Measurements from ENCODE around the gene LGALS1. TPM values are rescaled to one million over a fixed set of nuclear protein-coding genes. Genes with fewer than 3 reads are reported as not detected.

LGALS1 gene
- total and polyA plus RNA-seq, 9 of the 15 experiments (the other 6 are each of a cell fraction or from before 2014, with no cell fraction given) = 160 to 800 (median 330) TPM

GRCh38 chr22:37674951-37675929, at the start of gene LGALS1 (continued):
- TF ChIP-seq, protein P1, sequence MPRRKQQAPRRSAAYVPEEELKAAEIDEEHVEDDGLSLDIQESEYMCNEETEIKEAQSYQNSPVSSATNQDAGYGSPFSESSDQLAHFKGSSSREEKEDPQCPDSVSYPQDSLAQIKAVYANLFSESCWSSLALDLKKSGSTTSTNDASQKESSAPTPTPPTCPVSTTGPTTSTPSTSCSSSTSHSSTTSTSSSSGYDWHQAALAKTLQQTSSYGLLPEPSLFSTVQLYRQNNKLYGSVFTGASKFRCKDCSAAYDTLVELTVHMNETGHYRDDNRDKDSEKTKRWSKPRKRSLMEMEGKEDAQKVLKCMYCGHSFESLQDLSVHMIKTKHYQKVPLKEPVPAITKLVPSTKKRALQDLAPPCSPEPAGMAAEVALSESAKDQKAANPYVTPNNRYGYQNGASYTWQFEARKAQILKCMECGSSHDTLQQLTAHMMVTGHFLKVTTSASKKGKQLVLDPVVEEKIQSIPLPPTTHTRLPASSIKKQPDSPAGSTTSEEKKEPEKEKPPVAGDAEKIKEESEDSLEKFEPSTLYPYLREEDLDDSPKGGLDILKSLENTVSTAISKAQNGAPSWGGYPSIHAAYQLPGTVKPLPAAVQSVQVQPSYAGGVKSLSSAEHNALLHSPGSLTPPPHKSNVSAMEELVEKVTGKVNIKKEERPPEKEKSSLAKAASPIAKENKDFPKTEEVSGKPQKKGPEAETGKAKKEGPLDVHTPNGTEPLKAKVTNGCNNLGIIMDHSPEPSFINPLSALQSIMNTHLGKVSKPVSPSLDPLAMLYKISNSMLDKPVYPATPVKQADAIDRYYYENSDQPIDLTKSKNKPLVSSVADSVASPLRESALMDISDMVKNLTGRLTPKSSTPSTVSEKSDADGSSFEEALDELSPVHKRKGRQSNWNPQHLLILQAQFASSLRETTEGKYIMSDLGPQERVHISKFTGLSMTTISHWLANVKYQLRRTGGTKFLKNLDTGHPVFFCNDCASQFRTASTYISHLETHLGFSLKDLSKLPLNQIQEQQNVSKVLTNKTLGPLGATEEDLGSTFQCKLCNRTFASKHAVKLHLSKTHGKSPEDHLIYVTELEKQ (CRISPR knock-in tag; IDR thresholded peaks at IDR 0.05) = no peak
- TF ChIP-seq ZNF197 (CRISPR knock-in tag; IDR thresholded peaks at IDR 0.05; ENCODE audit: low read depth) = no peak
- TF ChIP-seq HOXB6 (CRISPR knock-in tag; IDR thresholded peaks at IDR 0.05; ENCODE audit: borderline replicate concordance) = no peak
- TF ChIP-seq, protein P2, sequence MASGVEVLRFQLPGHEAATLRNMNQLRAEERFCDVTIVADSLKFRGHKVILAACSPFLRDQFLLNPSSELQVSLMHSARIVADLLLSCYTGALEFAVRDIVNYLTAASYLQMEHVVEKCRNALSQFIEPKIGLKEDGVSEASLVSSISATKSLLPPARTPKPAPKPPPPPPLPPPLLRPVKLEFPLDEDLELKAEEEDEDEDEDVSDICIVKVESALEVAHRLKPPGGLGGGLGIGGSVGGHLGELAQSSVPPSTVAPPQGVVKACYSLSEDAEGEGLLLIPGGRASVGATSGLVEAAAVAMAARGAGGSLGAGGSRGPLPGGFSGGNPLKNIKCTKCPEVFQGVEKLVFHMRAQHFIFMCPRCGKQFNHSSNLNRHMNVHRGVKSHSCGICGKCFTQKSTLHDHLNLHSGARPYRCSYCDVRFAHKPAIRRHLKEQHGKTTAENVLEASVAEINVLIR (CRISPR knock-in tag; IDR thresholded peaks at IDR 0.05) = no peak
- TF ChIP-seq ZNF280A (IDR thresholded peaks at IDR 0.05; ENCODE audit: low read depth, partially characterized antibody) = no peak
- TF ChIP-seq TFE3 (CRISPR knock-in tag; IDR thresholded peaks at IDR 0.05) = no peak

All from K562 (cell line).